Neural cell (in vitro differentiated cells): ENCODE results near the gene ARFGEF3. TPM values are rescaled to one million over a fixed set of nuclear protein-coding genes. Genes with fewer than 3 reads are reported as not detected.

Source experiments
- H2AFZ ChIP-seq: fragments of 200-600, 300-800 bp; sonication (generic), shearing (Covaris generic); 2 replicates; pipeline ENCODE4 v1.6.0; 2014; ENCODE audit warnings: low read depth, mild to moderate bottlenecking, antibody characterized with exemption, low read length, moderate library complexity
- H3F3A ChIP-seq: fragments of 200-600 bp; shearing (Covaris generic); 2 replicates; pipeline ENCODE4 v1.6.1; 2016; ENCODE audit warnings: mild to moderate bottlenecking, moderate library complexity, mixed read lengths, antibody characterized with exemption, low read length; ENCODE audit not compliant: insufficient read depth, poor library complexity, severe bottlenecking
- H3K27ac ChIP-seq: fragments of 200-600, 300-800 bp; sonication (generic), shearing (Covaris generic); 2 replicates; pipeline ENCODE4 v1.5.1; 2014; ENCODE audit warnings: mild to moderate bottlenecking, low read length, moderate library complexity
- H3K27me3 ChIP-seq: fragments of 300-800, 200-600 bp; sonication (generic), shearing (Covaris generic); 2 replicates; pipeline ENCODE4 v1.6.0; 2014; ENCODE audit warnings: mild to moderate bottlenecking, low read depth, low read length, moderate library complexity; ENCODE audit not compliant: insufficient read depth
- H3K36me3 ChIP-seq: fragments of 300-800, 200-600 bp; sonication (generic), shearing (Covaris generic); 2 replicates; pipeline ENCODE4 v1.5.1; 2014; ENCODE audit warnings: mild to moderate bottlenecking, antibody characterized with exemption, low read length, moderate library complexity; ENCODE audit not compliant: insufficient read depth
- H3K4me2 ChIP-seq: fragments of 300-800, 200-600 bp; sonication (generic), shearing (Covaris generic); 2 replicates; pipeline ENCODE4 v1.6.0; 2014; ENCODE audit warnings: mild to moderate bottlenecking, low read length
- H3K4me3 ChIP-seq: fragments of 300-800, 200-600 bp; sonication (generic), shearing (Covaris generic); 2 replicates; pipeline ENCODE4 v1.5.1; 2014; ENCODE audit warnings: mild to moderate bottlenecking, low read length, moderate library complexity
- H3K79me2 ChIP-seq: fragments of 200-600 bp; shearing (Covaris generic); replicated peaks from 2 replicates; pipeline ENCODE4 v1.6.0; 2014; ENCODE audit warnings: mild to moderate bottlenecking, low read length, moderate library complexity; ENCODE audit not compliant: insufficient read depth
- H3K9ac ChIP-seq: fragments of 300-800, 200-600 bp; sonication (generic), shearing (Covaris generic); 2 replicates; pipeline ENCODE4 v1.6.1; 2016; ENCODE audit warnings: mild to moderate bottlenecking, low read length, mixed read lengths
- H3K9me2 ChIP-seq: fragments of 200-600 bp; shearing (Covaris generic); 2 replicates; pipeline ENCODE4 v1.6.1; 2016; ENCODE audit warnings: mild to moderate bottlenecking, low read length, mixed read lengths; ENCODE audit not compliant: insufficient read depth
- H3K9me3 ChIP-seq: fragments of 200-600, 300-800 bp; sonication (generic), shearing (Covaris generic); 2 replicates; pipeline ENCODE4 v1.6.1; 2016; ENCODE audit warnings: mild to moderate bottlenecking, mixed run types, low read length, moderate library complexity, mixed read lengths
- H4K20me1 ChIP-seq: fragments of 200-600 bp; shearing (Covaris generic); 2 replicates; pipeline ENCODE4 v1.6.1; 2016; ENCODE audit warnings: mild to moderate bottlenecking, mixed run types; ENCODE audit not compliant: insufficient read depth
- CTCF ChIP-seq: fragments of 450-650 bp; IDR thresholded peaks from 2 replicates; pipeline ENCODE4 v1.5.1; 2014; ENCODE audit warnings: antibody characterized with exemption, mild to moderate bottlenecking, moderate library complexity; ENCODE audit not compliant: poor library complexity, severe bottlenecking
- EP300 ChIP-seq: fragments of 450-650 bp; conservative IDR thresholded peaks from 2 replicates; pipeline ENCODE4 v1.6.1; 2014; ENCODE audit warnings: antibody characterized with exemption, mild to moderate bottlenecking, moderate library complexity; ENCODE audit not compliant: poor library complexity, severe bottlenecking
- EZH2 ChIP-seq: fragments of 200-600, 300-800 bp; shearing (Covaris generic), sonication (generic); IDR thresholded peaks from 2 replicates; pipeline ENCODE4 v1.6.1; 2014; ENCODE audit warnings: antibody characterized with exemption, low read length, borderline replicate concordance, mild to moderate bottlenecking; ENCODE audit not compliant: insufficient read depth, poor library complexity, severe bottlenecking
- MXI1 ChIP-seq: fragments of 450-650 bp; conservative IDR thresholded peaks from 2 replicates; pipeline ENCODE4 v1.6.1; 2014; ENCODE audit warnings: antibody characterized with exemption, mild to moderate bottlenecking; ENCODE audit not compliant: poor library complexity, severe bottlenecking
- POLR2AphosphoS5 ChIP-seq: IDR thresholded peaks from 2 replicates; pipeline ENCODE4 v1.6.1; 2012
- RAD21 ChIP-seq: fragments of 450-650 bp; conservative IDR thresholded peaks from 2 replicates; pipeline ENCODE4 v1.6.1; 2014; ENCODE audit warnings: antibody characterized with exemption, mild to moderate bottlenecking, moderate library complexity
- REST ChIP-seq: IDR thresholded peaks from 2 replicates; pipeline ENCODE4 v1.6.1; 2012; ENCODE audit warnings: borderline replicate concordance
- SMC3 ChIP-seq: fragments of 450-650 bp; conservative IDR thresholded peaks from 2 replicates; pipeline ENCODE4 v1.6.1; 2014; ENCODE audit warnings: antibody characterized with exemption, mild to moderate bottlenecking, moderate library complexity; ENCODE audit not compliant: poor library complexity
- TAF1 ChIP-seq: IDR thresholded peaks from 2 replicates; pipeline ENCODE4 v1.6.1; 2012; ENCODE audit warnings: low read depth
- polyA plus RNA-seq: library from polyadenylated mRNA; depleted of rRNA; stranded (reverse); fragments of >200 nt; gene quantifications from 2 replicates; pipeline ENCODE4 v1.2.3, GENCODE V29; 2014

Gene ARFGEF3
- polyA plus RNA-seq, 1 donor from 2014 or later, result 4.6 TPM

- no peaks in the 10 kb centered on the region for H3K27me3 ChIP-seq
- H3K9me3 ChIP-seq, result no peaks in the 10 kb centered on the region
- no peaks in the 10 kb centered on the region for H3K9me2 ChIP-seq
- no peaks in the 10 kb centered on the region for H3F3A ChIP-seq
- no peak overlapping the region for H3K4me2 ChIP-seq
- H2AFZ ChIP-seq, result no peak overlapping the region
- no peak overlapping the region for H3K27ac ChIP-seq
- H3K9ac ChIP-seq, result no peak overlapping the region
- no peaks in the 10 kb centered on the region for H3K36me3 ChIP-seq
- no peak overlapping the region for H3K4me3 ChIP-seq
- no peaks in the 10 kb centered on the region for H3K79me2 ChIP-seq
- H4K20me1 ChIP-seq, result no peaks in the 10 kb centered on the region
- no peak for TF ChIP-seq POLR2AphosphoS5
- no peak for TF ChIP-seq EZH2
- TF ChIP-seq SMC3, result no peak
- TF ChIP-seq RAD21, result no peak
- TF ChIP-seq REST, result no peak
- no peak for TF ChIP-seq MXI1
- no peak for TF ChIP-seq CTCF
- no peak for TF ChIP-seq TAF1
- TF ChIP-seq EP300, result no peak
Observed at GRCh38 chr6:138250053-138250452, 88.3 kb downstream of the ARFGEF3 start.

GRCh38 chr6:138250513-138251247 is 88.9 kb downstream of the ARFGEF3 start:
- Histone ChIP-seq H3F3A (no peaks in the 10 kb centered on the region), H3K36me3 (no peaks in the 10 kb centered on the region), H3K9me2 (no peaks in the 10 kb centered on the region), H3K27me3 (no peaks in the 10 kb centered on the region), H3K4me3 (no peak overlapping the region), H4K20me1 (no peaks in the 10 kb centered on the region), H3K4me2 (no peak overlapping the region), H3K27ac (no peak overlapping the region), H3K79me2 (no peaks in the 10 kb centered on the region), H3K9ac (no peak overlapping the region), H3K9me3 (no peaks in the 10 kb centered on the region), H2AFZ (no peak overlapping the region)
- no peak for TF ChIP-seq SMC3
- no peak for TF ChIP-seq REST
- no peak for TF ChIP-seq MXI1
- TF ChIP-seq RAD21, result no peak
- TF ChIP-seq CTCF, result no peak
- TF ChIP-seq POLR2AphosphoS5, result no peak
- TF ChIP-seq TAF1, result no peak
